ENCODE results near the gene EIF4E1B. TPM values are rescaled to one million over a fixed set of nuclear protein-coding genes. Genes with fewer than 3 reads are reported as not detected.

The EIF4E1B gene
- total and polyA plus RNA-seq, 2 experiments from 2014 or later = 0.17 TPM; not detected in 1

- TF ChIP-seq ZNF462 (CRISPR knock-in tag; IDR thresholded peaks at IDR 0.05) (no peak), POLR2AphosphoS5 (IDR thresholded peaks at IDR 0.05; ENCODE audit: low read depth) (no peak), STAT1 (IDR thresholded peaks at IDR 0.05; ENCODE audit: unreplicated experiment) (no peak), EZH2 (IDR thresholded peaks at IDR 0.05; ENCODE audit: low read depth, unreplicated experiment) (no peak)
Observed at GRCh38 chr5:176614805-176615478, 15.5 kb upstream of the EIF4E1B start (continued).

- no peaks in the 10 kb centered on the region for H3K36me3 Mint-ChIP-seq (ENCODE audit: low read depth)
- peaks cover 47% of the 10 kb centered on the region for H3K27me3 Mint-ChIP-seq (ENCODE audit: insufficient read depth, low read depth, poor library complexity)
- H3K27ac Mint-ChIP-seq = no peak overlapping the region
- TF ChIP-seq STAT1 (IDR thresholded peaks at IDR 0.05; ENCODE audit: unreplicated experiment) = no peak
- no peak for TF ChIP-seq ZNF114 (CRISPR knock-in tag; IDR thresholded peaks at IDR 0.05)
- no peak for TF ChIP-seq NANOG (IDR thresholded peaks at IDR 0.05; ENCODE audit: borderline replicate concordance)
- no peak for TF ChIP-seq CREB1 (CRISPR knock-in tag; IDR thresholded peaks at IDR 0.05; ENCODE audit: low read depth)
- TF ChIP-seq ZNF462 (CRISPR knock-in tag; IDR thresholded peaks at IDR 0.05) = no peak
Observed at GRCh38 chr5:176616511-176616910, 14.0 kb upstream of the EIF4E1B start.

More at GRCh38 chr5:176616511-176616910, 14.0 kb upstream of the EIF4E1B start:
- Histone ChIP-seq H4K20me1 (replicated peaks; ENCODE audit: insufficient read depth) (no peaks in the 10 kb centered on the region), H3K4me3 (no peak overlapping the region), H3K79me2 (replicated peaks; ENCODE audit: insufficient read depth) (no peaks in the 10 kb centered on the region), H3K4me1 (ENCODE audit: insufficient read depth) (no peaks in the 10 kb centered on the region; the same call in 1 of the 2 replicates), H3K36me3 (ENCODE audit: insufficient read depth) (no peaks in the 10 kb centered on the region), H2AFZ (no peak overlapping the region), H3K27ac (ENCODE audit: low read depth) (no peak overlapping the region), H3K27me3 (ENCODE audit: insufficient read depth) (peaks cover 38% of the 10 kb centered on the region), H3K4me2 (no peak overlapping the region), H3F3A (replicated peaks; ENCODE audit: low read depth) (no peaks in the 10 kb centered on the region), H3K9me2 (ENCODE audit: insufficient read depth) (no peaks in the 10 kb centered on the region)
- Mint-ChIP-seq H3K4me1 (peaks cover 22% of the 10 kb centered on the region), H3K4me3 (no peak overlapping the region), H3K9me3 (no peaks in the 10 kb centered on the region)
- DNase-seq (ENCODE audit: low spot score) = no peak
- ATAC-seq = no peak
